Adipose tissue (tissue), 3 donors: ENCODE measurements around the gene CYP2J2. TPM values are rescaled to one million over a fixed set of nuclear protein-coding genes. Genes with fewer than 3 reads are reported as not detected.
"Not testable (repeated sequence)": the region's sequence is repeated elsewhere in the genome, so short reads cannot be mapped to it uniquely, and the experiment has no call there.

Experiments
- H3K27ac ChIP-seq: one replicate; pipeline ENCODE4 v1.5.1; 2013; ENCODE audit warnings: low read depth, low read length
- WGBS, 3 donors: extraction: QIAGEN DNeasy Blood & Tissue Kit; methylation state at CpG; one replicate each; pipeline ENCODE4 v1.1.7; 2013; 5-methylcytosine and 5-hydroxymethylcytosine counted together
- polyA plus RNA-seq, 3 donors: library from polyadenylated mRNA; stranded (reverse); fragments of 200-250 nt; gene quantifications; one replicate each; pipeline ENCODE4 v1.2.3, GENCODE V29; 2013
- donor health status: healthy with polysubstance abuse.
- donor health status: Bipolar disorder and iron deficiency.
- donor health status: healthy.

CYP2J2 gene
- under 1 TPM; 0.25 to 0.71 (median 0.56) TPM for polyA plus RNA-seq

GRCh38 chr1:59926381-59927123 is at the start of gene CYP2J2:
Gene CYP2J2, minus strand, starts transcription at chr1:59926773. Its CDS starts 27 bp downstream, at chr1:59926746.
- 1 to 4% (median 2%) methylated on average over 34 to 42 of the region's 42 CpGs for WGBS, 3 donors

GRCh38 chr1:59973719-59974118 is 47.1 kb upstream of the CYP2J2 start:
- 86 to 90% (median 87%) methylated on average over 1 of the region's 1 CpG for WGBS, 3 donors
- H3K27ac ChIP-seq: no peak overlapping the region

More at GRCh38 chr1:59926381-59927123, at the start of gene CYP2J2:
- no peak within 1 kb of the TSS for H3K27ac ChIP-seq

- 82 to 91% (median 91%) methylated on average over 20 of the region's 20 CpGs for WGBS, 3 donors
- H3K27ac ChIP-seq: no peak overlapping the region
These were observed 45.8 kb upstream of the CYP2J2 start for GRCh38 chr1:59972216-59972927.

- WGBS, 3 donors: 12 to 13% (median 12%) methylated on average over 19 of the region's 19 CpGs
- no peak overlapping the region for H3K27ac ChIP-seq
These were observed 44.9 kb upstream of the CYP2J2 start for GRCh38 chr1:59971464-59971911.

GRCh38 chr1:59969542-59970175 is 43.1 kb upstream of the CYP2J2 start:
- 96 to 98% (median 98%) methylated on average over 25 to 41 of the region's 42 CpGs for WGBS, 3 donors

GRCh38 chr1:59968746-59969145 is 42.2 kb upstream of the CYP2J2 start:
- H3K27ac ChIP-seq: not testable (repeated sequence)
- 87 to 95% (median 92%) methylated on average over 17 of the region's 17 CpGs for WGBS, 3 donors

More at GRCh38 chr1:59969542-59970175, 43.1 kb upstream of the CYP2J2 start:
- not testable (repeated sequence) for H3K27ac ChIP-seq

- WGBS, 3 donors: 49 to 91% (median 90%) methylated on average over 3 of the region's 3 CpGs
- H3K27ac ChIP-seq: no peak overlapping the region
These were observed 41.2 kb upstream of the CYP2J2 start for GRCh38 chr1:59967780-59968179.

GRCh38 chr1:59967141-59967697 is 40.6 kb upstream of the CYP2J2 start:
- 35 to 52% (median 37%) methylated on average over 6 of the region's 6 CpGs for WGBS, 3 donors
- no peak overlapping the region for H3K27ac ChIP-seq

- 80 to 92% (median 89%) methylated on average over 2 of the region's 2 CpGs for whole genome bisulfite sequencing, 3 donors
- no peak overlapping the region for H3K27ac ChIP-seq
These were observed 25.5 kb upstream of the CYP2J2 start for GRCh38 chr1:59952065-59952464.

- no peak overlapping the region for H3K27ac ChIP-seq
These were observed 23.1 kb upstream of the CYP2J2 start for GRCh38 chr1:59949648-59950047.

- 47 to 59% (median 51%) methylated on average over 1 of the region's 1 CpG for WGBS, 3 donors
- H3K27ac ChIP-seq: no peak overlapping the region
These were observed 22.4 kb upstream of the CYP2J2 start for GRCh38 chr1:59948990-59949389.

- 2 to 3% (median 2%) methylated on average over 6 of the region's 6 CpGs for WGBS, 3 donors
- H3K27ac ChIP-seq: no peak overlapping the region
These were observed 20.7 kb upstream of the CYP2J2 start for GRCh38 chr1:59947047-59947938.

- WGBS, 3 donors: 22 to 45% (median 30%) methylated on average over 1 of the region's 1 CpG
- H3K27ac ChIP-seq: no peak overlapping the region
These were observed 19.2 kb upstream of the CYP2J2 start for GRCh38 chr1:59945790-59946189.

- no peak overlapping the region for H3K27ac ChIP-seq
- WGBS, 3 donors: 77 to 90% (median 84%) methylated on average over 4 of the region's 4 CpGs
These were observed 12.8 kb upstream of the CYP2J2 start for GRCh38 chr1:59939393-59939792.

- WGBS, 3 donors: 88 to 90% (median 89%) methylated on average over 3 of the region's 3 CpGs
These were observed 11.2 kb upstream of the CYP2J2 start for GRCh38 chr1:59937636-59938210.

GRCh38 chr1:59936358-59936821 is 9.8 kb upstream of the CYP2J2 start:
- WGBS, 3 donors: 72 to 85% (median 78%) methylated on average over 5 of the region's 5 CpGs

More at GRCh38 chr1:59937636-59938210, 11.2 kb upstream of the CYP2J2 start:
- no peak overlapping the region for H3K27ac ChIP-seq

GRCh38 chr1:59928996-59929395 is 2.4 kb upstream of the CYP2J2 start:
- no peak overlapping the region for H3K27ac ChIP-seq
- 57 to 63% (median 63%) methylated on average over 1 of the region's 1 CpG for WGBS, 3 donors

More at GRCh38 chr1:59936358-59936821, 9.8 kb upstream of the CYP2J2 start:
- no peak overlapping the region for H3K27ac ChIP-seq
